HG03439 (cell line): ENCODE results near the gene HMHB1.

Source experiments
- ATAC-seq: cut with Tn5 transposase; IDR thresholded peaks from one replicate; pipeline ENCODE4 v1.9.1; 2021; ENCODE audit warnings: mild to moderate bottlenecking, moderate library complexity; ENCODE audit not compliant: unreplicated experiment

The HMHB1 gene

DNA sequence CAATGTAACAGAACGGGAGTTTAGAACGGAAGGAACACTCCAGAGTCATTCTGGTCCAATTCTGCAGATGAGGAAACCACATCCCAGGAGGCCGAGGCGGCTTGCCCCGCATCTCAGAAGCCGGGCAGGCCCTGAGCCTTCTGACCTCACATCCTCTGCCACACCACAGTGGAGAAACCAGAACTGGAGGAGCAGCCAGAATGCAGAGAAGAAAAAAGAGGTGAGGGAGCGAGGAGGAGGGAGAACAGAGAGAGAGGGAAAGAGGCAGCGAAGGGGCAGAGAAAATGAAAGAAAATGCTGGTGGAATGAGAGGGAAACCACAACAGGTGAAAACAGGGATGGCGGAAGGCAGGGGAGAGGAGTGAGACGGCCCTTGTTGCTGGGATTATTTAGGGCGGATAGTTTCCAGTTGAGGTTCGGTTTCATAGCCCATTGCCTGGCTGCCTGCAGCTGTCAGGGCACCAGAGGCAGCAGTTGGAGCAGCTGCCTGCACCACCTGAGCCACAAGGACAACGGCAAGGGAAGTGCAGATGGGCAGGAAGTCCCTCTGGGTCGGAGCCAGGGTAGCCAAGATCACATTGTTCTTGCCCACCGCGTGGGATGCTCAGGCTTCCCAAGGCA is at the start of gene HMHB1:
Gene HMHB1 (plus strand): TSS at position 77 of the 621 bp plus-strand sequence.
- no peak for ATAC-seq

DNA sequence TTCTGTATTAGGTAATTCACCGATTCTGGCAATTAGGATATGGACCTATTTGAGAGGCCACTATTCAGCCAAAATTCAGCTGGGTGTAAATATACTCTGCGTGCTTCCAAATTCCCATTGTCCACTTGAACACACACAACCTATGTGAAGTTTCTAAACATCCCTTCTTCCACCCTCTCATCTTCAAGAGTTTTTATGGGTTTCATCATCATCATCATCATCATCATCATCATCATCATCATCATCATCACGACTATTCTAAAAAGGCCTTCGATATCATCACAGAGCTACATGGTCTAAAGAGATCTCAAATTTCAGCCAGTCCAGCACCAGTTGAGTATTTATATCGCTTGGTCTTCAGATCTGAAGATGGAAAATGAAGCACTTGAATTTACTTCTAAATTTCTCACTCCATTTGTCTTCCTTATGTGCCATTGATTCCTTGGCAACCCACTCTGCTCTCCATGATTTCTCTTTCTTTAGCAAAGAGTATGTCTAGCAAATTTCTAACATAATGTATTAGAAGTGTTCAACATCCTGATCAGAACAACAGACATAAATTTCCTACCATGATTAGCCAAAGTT is 49.2 kb upstream of the HMHB1 start:
- ATAC-seq, result no peak

DNA sequence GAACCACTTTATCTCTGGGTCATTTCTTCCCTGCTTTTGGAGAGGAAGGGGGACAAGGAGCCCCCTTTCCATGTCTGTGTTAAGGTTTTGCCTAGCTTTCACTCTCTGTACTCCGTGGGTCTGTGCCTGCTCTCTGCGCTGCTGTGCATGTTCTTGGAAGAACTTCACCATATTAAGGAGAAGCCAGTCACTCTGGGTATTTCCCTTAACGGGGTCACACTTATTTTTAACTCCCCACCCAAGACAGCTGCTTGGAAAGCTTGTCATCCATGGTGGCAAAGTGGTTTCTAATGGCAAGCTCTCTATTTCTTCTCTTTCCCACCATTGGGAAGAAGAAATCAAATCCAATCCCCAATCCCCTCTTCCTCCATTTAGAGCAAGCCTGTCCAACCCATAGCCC is 44.8 kb upstream of the HMHB1 start:
- no peak for ATAC-seq

DNA sequence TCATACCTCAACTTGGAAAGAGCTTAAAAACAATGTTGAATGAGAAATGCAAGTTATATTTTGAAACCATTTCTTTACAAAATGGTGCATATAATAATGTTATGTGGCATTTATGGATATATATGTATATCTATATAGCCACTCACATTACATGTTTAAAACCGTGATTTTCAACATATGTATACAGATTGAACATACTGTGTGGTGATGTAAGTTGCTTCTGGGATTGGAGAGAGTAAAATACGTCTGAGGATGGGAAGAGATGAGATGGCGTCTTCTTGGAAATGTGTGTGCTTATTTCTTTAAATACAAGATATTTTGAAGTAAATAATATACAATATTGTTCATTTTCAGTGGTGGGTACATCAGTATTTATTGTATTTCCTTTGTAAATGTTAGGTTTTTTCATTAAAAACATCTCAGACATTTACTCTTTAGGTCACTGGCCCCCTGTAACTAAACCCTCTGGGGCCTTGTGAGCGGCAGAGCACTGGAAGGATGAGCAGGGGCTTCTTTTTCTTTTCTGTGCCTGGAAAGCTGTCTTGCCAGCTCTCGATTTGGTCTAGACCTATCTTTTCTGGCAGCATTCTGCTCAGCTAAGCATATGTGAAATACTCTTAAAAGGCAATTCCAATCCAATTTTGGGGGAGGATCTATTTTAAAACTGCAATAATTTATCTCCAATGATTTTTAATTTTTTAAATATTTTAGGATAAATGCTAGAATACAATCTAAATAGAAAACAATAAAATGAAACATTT is 42.8 kb upstream of the HMHB1 start:
- no peak for ATAC-seq

DNA sequence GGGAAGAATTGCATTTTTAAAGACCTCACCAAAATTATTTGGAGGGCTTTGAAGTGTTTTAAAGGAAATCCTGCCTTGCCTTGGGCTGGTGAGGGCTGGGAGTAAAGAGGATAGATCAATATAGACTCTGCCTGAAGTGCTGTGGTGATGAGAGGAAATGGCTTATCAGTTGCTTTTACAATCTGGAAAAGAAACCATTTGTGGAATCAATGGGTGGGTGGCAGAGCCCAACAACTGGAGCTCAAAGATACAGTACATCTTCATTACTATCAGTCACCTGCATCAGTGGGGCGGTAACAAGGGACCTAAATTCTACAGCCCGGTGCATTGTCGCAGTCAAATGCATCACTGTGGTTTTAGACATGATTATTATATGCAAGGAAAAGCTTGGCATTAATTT is 41.5 kb upstream of the HMHB1 start:
- no peak for ATAC-seq

DNA sequence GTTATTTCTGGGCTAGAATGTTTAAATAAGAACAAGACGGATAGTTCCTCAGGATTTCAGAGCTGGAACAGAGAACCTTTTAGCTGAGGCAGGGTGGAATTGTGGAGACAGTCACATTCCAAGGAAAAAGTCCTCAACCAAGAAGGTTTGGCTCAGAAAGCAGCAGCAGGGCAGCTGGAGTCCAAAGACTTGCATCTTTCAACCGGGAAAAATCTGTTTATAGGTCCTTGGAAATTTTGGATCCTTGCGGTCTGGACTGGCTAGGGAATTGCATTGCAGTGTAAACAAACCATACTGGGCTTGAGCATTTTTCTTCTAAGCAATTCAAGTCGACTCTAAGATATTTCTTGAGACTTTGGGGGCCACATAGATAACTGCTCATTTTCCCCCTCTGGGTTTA is 40.8 kb upstream of the HMHB1 start:
- ATAC-seq, result no peak

DNA sequence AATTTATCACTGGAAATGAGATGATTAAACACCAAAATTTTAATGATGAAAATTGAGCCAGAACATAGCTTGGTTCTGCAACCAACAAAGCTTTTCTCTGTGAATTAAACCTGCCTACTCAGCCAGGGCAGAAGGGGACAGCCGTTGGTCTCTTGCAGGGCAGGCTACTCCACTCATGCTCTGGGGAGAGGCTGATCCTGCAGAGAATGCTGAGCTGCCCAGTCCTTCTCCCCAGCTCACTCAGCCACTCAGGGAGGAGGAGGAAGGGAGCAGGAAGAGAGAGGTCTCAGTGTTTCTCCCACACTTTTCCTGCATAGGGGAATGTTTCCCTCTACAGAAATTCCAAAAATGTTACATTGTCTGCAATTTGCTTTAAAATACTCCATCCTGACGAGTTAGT is 40.4 kb upstream of the HMHB1 start:
- ATAC-seq, result no peak

DNA sequence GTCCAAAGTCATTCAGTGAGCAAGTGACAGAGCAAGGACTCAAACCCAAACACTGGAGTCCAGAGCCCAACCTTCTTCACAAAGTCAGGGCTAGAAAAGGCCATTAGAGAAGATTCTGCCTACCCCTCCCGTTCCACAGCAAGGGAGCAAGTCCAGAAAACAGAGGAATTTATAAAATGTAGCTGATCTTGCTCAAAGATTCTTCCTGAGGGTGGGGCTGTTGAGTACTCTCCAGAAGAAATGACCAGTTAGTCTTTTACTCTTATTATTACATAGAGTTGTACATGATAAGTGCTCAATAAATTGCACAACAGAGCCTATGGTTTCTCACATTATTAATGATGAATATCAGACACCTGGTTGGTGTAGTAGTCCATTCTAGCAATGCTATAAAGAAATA is 39.3 kb upstream of the HMHB1 start:
- no peak for ATAC-seq

DNA sequence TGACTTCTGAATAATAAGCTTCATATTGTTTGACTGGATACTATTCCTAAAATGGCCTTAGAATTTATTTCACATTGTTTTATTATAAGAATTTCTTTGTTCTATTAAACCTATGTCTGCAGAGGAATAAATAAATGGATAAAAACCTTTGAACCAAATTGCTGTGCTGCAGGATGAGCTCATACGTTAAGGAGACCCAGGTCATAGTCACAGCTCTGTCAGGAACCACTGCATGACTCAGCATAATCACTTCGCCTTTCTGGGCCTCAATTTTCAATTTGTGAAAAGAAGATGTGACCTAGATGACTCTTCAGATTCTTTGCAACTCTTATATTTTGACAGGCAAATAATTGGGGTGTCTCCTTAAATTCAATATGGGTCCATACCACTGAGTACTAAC is 36.7 kb upstream of the HMHB1 start:
- ATAC-seq, result no peak

DNA sequence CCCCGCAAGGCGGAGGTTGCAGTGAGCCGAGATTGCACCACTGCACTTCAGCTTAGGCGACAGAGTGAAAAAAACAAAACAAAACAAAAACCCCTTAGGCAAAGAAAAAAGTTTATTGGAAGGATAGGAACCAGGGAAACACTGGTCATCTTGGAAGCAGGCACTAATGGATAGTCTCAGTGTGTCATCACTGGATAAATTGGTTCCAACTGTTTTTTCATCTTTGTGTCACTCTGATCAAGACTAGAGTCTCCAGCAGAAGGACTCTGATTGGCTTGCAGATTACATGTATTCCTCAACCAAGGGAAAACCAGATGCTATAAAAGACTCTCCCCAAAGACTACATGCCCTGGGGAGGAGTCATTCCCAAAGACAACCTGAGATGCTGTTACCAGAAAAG is 35.0 kb upstream of the HMHB1 start:
- no peak for ATAC-seq

DNA sequence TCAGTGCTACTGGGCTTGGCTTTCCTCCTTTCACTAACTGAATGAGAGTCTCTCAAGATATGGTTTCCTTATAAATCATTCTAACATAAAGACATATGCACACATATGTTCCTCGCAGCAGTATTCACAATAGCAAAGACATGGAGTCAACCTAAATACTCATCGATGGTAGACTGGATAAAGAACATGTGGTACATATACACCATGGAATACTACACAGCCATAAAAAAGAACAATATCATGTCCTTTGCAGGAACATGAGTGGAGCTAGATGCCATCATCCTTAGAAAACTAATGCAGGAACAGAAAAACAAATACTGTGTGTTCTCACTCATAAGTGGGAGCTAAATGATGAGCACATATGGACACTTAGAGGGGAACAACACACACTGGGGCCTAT is 32.5 kb upstream of the HMHB1 start:
- no peak for ATAC-seq

DNA sequence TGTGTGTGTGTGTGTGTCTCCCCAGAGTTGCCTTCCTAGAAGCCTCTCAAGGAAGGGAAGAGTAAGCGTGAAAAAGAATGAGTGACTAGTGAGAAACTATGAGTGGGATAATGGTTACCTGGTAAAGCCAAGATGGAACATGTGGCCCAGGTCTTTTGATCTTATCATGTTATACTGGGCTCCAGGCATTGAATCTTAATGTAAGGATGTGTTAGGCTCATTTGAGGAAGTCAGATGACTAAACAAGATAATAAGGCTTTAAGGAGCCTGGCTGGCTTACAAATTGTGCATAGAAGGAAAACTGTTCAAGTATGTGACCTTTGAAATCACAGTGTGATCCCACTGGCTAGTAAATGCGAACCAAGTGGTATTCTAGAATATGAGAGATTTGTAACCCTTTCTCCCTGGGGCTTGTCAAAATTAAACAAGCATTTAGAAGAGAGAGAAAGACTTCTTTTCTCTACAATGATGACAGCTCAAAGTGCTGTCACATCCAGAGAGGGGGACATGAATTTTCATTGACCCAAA is 29.9 kb upstream of the HMHB1 start:
- ATAC-seq, result no peak

DNA sequence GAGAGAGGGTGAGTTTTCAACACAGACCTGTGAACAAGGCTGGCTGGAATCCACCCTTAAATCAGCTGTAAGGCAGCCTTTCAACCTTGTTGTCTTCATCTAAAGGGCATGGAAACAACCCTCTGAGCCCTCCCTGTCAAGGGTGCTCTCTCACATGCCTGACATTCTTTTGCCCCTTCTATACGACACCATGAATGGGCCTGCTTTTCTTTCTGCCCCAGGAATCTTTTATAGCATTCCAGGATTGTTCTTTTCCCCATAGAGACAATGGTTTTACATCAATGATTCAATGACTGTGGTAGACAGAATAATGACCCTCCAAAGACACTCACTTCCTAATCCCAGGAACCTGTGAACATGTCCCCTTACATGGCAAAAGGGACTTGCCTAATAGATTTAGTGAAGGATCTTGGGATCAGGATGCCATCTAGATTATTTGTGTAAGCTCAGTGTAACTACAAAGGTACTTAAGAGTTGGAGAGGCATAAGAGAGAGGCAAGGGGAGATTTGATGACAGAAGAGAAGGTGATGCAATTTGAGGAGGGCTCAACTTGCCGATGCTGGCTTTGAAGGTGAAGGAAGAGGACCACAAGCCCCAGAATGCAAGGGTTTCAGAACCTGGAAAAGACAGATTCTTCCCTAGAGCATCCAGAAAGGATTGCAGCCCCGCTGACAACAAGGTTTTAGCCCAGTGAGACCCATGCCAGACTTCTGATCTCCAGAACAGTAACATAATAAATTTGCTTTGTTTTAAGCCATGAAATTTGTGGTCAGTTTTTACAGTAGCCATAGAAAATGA is 29.2 kb upstream of the HMHB1 start:
- ATAC-seq, result no peak

DNA sequence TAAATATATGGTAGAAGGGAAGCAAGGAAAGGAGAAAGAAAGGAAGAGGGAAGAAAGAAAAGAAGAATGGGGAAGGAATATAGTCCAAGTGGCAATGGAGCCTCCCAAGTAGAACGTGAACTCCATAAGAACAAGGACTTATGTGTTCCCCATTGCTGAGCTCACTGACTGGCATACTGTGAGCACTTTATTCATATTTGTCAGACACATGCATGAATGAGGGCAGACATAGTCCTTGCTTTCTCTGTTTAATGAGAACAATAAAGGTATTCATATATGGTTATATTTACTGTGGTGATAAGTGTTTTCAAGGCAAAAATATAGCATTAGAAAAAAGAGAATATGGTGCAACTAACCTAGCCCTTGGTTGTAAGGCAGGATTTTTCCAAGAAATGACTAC is 23.6 kb upstream of the HMHB1 start:
- ATAC-seq, result no peak

DNA sequence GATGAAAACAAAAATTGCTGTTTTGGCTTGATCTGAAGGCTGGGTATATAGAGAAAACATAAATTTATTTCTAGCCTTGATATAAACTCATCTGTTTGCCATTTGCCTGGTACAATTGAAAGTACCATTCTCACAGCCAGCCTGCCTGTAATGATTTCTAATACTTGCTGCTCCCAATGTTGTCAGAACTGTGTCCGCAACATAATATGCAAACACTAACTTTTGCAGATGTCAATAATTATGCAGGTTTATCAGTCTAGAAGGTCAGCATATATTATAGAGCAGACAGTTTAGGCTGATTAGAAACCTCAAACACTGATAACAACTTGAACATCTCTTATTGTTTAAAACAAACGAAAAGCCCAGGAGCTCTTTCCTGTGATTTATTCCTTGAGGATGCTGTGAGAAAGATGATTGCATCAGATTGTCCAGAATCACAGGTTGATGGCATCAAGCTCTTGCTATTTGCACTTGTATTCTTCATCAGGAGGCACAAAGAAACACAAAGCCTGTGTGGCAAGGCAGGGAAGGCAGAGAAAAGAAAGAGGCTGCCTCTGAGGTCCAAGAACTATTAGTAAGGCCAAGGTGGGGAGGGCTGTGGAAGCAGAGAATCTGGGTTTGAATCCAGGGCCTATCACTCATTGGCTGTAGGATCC is 21.4 kb upstream of the HMHB1 start:
- no peak for ATAC-seq

DNA sequence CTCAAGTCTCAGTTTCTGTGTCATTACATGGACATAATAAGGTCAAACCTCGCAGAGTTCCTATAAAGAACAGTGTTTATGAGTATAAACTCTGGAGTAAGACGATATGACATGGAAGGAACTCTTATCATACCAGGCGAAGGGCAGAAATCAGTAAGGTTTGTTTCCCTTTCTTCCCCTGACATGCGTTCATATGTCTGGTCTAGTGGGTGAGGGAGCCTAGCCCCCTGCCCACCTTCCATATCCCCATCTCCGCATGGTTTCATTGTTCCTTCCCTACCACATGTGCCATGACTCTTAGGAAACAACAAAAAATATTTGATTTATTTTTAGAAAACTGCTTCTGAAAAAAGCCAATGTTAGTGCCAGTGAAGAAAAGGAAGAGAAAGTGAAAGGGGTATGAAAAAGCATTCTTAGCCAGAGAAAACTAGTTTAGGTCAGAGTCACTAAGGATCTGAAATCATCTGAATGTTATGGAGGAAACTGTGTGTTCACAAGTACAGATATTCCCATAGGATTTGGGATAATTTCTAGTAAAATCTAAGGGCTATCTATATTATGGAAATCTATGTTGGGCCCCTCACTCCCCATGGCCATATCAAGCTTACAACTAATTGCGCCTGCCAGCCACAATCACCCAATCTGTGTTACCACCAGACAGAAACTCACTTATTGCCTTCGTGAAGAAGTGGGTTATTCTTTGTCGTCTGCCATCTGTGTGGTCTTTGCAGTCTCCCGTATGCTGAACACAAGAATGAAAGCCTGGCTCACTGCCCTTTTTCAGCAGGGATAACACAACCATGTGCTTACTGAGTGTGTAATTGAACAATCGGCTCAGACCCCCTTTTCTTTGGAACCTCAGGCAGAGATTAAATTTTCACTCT is 19.9 kb upstream of the HMHB1 start:
- no peak for ATAC-seq

DNA sequence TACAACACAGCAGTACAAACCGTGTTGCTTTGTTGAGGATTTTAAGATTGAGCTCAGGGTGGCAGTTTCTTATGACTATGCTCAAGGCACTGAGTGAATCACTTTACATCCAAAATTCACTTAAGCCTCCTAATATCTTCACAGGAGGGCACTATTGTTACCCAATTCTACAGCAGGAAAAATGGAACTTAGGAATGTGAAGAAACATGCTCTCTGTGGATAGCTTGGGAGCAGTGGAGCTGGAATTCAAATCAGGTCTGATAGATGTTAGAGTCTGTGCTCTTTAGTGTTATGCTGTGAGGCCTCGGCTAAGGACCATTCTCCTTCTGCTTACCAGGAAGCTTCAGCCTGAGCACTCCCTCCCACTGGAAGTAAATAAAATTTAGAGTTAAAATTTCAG is 18.7 kb upstream of the HMHB1 start:
- no peak for ATAC-seq

DNA sequence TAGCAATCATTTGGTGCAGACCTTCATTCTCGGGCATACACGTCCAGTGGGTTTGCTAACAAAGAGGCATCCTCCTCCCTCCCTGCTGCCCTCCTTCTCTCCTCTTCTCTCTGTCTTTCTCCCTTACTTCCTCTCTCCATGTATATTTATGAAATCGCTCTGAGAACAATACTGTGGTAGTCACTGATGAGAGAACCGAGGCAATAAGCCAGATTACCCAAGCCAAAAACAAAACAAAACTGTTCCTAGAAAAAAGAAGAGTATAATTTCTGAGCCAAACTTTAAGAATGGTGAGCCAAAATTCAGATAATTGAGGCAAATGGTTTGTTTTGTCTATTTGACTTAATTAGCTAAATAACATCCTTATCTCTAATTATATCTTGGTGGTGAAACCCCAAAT is 15.8 kb upstream of the HMHB1 start:
- no peak for ATAC-seq

DNA sequence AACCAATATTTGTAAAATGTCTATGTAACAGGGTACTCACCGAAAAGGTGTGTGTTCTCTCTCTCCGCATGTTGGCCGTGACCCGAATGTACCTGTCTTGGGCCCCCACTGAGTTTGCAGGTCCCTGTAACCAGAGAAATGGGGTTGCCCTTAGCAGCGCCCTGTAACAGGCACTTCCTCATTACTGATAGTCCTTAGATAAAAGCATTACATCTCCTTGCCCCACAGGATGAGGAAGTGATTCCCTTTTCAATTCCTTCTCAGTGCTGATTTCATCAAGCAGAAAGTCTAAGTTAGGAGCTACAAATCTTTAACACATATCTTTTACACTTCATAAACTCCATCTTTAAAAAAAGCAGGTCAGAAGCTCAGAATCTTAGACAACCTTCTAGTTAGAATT is 15.2 kb upstream of the HMHB1 start:
- no peak for ATAC-seq

DNA sequence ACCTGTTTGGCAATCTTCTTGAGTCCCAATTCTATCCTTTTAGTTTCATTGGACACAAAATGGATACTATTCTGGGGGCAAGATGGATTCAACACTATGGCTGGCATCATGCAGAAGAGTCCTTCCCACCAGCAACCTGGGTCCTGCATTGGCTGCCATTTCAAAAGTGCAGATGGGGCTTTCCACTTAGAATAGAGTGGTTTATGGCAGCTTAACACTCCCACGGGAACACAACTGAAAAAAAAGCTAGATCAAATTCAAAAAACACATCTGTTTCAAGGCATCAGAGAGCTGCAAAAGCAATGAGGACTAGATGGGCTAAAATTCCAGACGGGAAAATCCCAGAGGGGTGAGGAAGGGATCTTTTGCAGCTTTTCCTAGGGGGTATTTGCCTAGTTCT is 11.2 kb upstream of the HMHB1 start:
- no peak for ATAC-seq
